Measurements from ENCODE around the gene SLC40A1. TPM values are rescaled to one million over a fixed set of nuclear protein-coding genes. Genes with fewer than 3 reads are reported as not detected.

Gene SLC40A1
- total and polyA plus RNA-seq, 10 of the 15 experiments (the other 5 are each of a cell fraction or from before 2014, with no cell fraction given), result 0.01 to 0.38 (median 0.08) TPM; not detected in 7

GRCh38 chr2:189613077-189613636, 32.6 kb upstream of the SLC40A1 start:
- 37% methylated on average over 6 of the region's 6 CpGs for WGBS (ENCODE audit: insufficient coverage, insufficient replicate concordance, low lambda C conversion rate, missing lambda C conversion rate)
- DNase-seq (ENCODE audit: low read depth, low spot score), result no peak
- Histone ChIP-seq H3K36me3 (ENCODE audit: control insufficient read depth in 2 of 2, insufficient read depth in 2 of 2, low read length in 1 of 2) (no peaks in the 10 kb centered on the region), H3K4me1 (ENCODE audit: control insufficient read depth, insufficient read depth, low read length) (no peaks in the 10 kb centered on the region), H3K4me3 (no peak overlapping the region), H3K9me3 (replicated peaks; ENCODE audit: control insufficient read depth, insufficient read depth, low read length) (no peaks in the 10 kb centered on the region), H3K27ac (ENCODE audit: control insufficient read depth, insufficient read depth) (no peak overlapping the region), H4K20me1 (ENCODE audit: control insufficient read depth, insufficient read depth) (no peaks in the 10 kb centered on the region), H3K79me2 (ENCODE audit: control insufficient read depth, insufficient read depth, low read length) (no peaks in the 10 kb centered on the region), H3K4me2 (ENCODE audit: control insufficient read depth, insufficient read depth) (no peak overlapping the region), H2AFZ (ENCODE audit: control insufficient read depth, low read depth, low read length) (no peak overlapping the region), H3K27me3 (replicated peaks in 1 of 2; ENCODE audit: control insufficient read depth in 2 of 2, insufficient read depth in 2 of 2, low read length in 1 of 2) (no peaks in the 10 kb centered on the region; a peak in 1 of 4 replicates), H3K9ac (ENCODE audit: control insufficient read depth, insufficient read depth, low read length) (no peak overlapping the region)
- in situ Hi-C loops (cut with MboI), result no loop called here
- ChIA-PET POLR2A (no interaction called here), RAD21 (ENCODE audit: unreplicated experiment) (no interaction called here), CTCF (no interaction called here), SMC1A (ENCODE audit: uncharacterized antibody, unreplicated experiment) (interaction anchor here (1.2 to 1.3 kb wide), 2 partner anchors 10 to 14 kb away, joined by 3 to 4 read pairs; no protein-coding TSS in a partner anchor)
- no peak for TF ChIP-seq CUX1 (IDR thresholded peaks at IDR 0.05; ENCODE audit: insufficient replicate concordance, low read depth, low read length)
- TF ChIP-seq CREB1 (IDR thresholded peaks at IDR 0.05; ENCODE audit: low read depth), result no peak
- no peak for TF ChIP-seq SP1 (IDR thresholded peaks at IDR 0.05; ENCODE audit: low read depth, low read length)
- no peak for TF ChIP-seq SPI1 (IDR thresholded peaks at IDR 0.05; ENCODE audit: borderline replicate concordance, insufficient read depth, low read depth, low read length)
- no peak for TF ChIP-seq BCL3 (IDR thresholded peaks at IDR 0.05; ENCODE audit: borderline replicate concordance, insufficient read depth, low read depth, low read length, poor library complexity, severe bottlenecking)
- no peak for ATAC-seq
- no TSS peak for BruUV-seq (replicated peaks)
- FAIRE-seq, result no peak
- intact Hi-C loops (cut with micrococcal nuclease; ENCODE audit: unreplicated experiment), result no loop called here

Data from GM12878 (cell line).